K562 (cell line): Measurements from ENCODE around the gene SDCCAG8.

ENCODE experiments used
- MED1 ChIP-seq: sonication (generic); formaldehyde crosslinking; IDR thresholded peaks from 2 replicates; pipeline ENCODE4 v1.8.1; 2023; ENCODE audit warnings: missing genetic modification reagents, borderline replicate concordance
- POLR2A ChIP-seq: fragments of 450-650 bp; conservative IDR thresholded peaks from 2 replicates; pipeline ENCODE4 v1.6.1; 2016
- TF ChIP-seq, protein P1 (sequence below), 3 experiments: IDR thresholded peaks in 2 of 3; conservative IDR thresholded peaks in 1 of 3; 2 replicates each; pipeline ENCODE4 v1.5.1; 2011 to 2012; ENCODE audit warnings: low read length in 3 of 3, mild to moderate bottlenecking in 3 of 3, control low read depth in 2 of 3, improper control_type of control experiment in 1 of 3, inconsistent platforms in 1 of 3, low read depth in 1 of 3, mixed read lengths in 1 of 3, moderate library complexity in 1 of 3; ENCODE audit not compliant: insufficient read depth in 2 of 3

DNA sequence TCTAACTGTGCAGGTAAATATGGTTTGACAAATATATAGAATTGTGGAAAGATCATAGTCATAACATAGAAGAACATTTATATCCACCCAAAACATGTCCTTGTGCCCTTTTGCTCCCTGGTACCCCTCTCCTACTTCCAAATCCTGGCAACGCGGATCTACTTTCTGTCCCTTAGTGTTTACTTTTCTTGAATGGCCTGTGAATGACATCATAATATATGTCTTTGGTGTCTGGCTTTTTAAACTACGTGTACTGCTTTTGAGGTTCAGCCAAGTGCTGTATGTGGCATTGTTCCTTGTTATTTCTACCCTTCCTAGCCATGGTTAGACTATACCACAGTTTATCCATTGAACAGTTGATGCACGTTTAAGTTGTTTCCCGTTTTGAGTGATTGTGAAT, 155.6 kb downstream of the SDCCAG8 start:
- TF ChIP-seq, protein P1, sequence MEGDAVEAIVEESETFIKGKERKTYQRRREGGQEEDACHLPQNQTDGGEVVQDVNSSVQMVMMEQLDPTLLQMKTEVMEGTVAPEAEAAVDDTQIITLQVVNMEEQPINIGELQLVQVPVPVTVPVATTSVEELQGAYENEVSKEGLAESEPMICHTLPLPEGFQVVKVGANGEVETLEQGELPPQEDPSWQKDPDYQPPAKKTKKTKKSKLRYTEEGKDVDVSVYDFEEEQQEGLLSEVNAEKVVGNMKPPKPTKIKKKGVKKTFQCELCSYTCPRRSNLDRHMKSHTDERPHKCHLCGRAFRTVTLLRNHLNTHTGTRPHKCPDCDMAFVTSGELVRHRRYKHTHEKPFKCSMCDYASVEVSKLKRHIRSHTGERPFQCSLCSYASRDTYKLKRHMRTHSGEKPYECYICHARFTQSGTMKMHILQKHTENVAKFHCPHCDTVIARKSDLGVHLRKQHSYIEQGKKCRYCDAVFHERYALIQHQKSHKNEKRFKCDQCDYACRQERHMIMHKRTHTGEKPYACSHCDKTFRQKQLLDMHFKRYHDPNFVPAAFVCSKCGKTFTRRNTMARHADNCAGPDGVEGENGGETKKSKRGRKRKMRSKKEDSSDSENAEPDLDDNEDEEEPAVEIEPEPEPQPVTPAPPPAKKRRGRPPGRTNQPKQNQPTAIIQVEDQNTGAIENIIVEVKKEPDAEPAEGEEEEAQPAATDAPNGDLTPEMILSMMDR (IDR thresholded peaks at IDR 0.05 in 2 of 3, conservative IDR thresholded peaks at IDR 0.05 in 1 of 3; ENCODE audit: insufficient read depth in 2 of 3, low read depth in 1 of 3, low read length in 3 of 3): no peak
- no peak for TF ChIP-seq POLR2A
- no peak for TF ChIP-seq MED1
